Stimulated activated CD4-positive, alpha-beta T cell treated with anti-CD3 and anti-CD28 coated beads, Interleukin-4, amount 100 ng/mL, for 48 hours (primary cell): ENCODE results near the gene CPNE7.

Experiments
- DNase-seq, 2 donors: peaks; one replicate each; pipeline ENCODE4 v3.0.0-alpha.2; 2020; ENCODE audit warnings: low read depth in 2 of 2

Gene CPNE7

GRCh38 chr16:89549007-89549700, 26.4 kb upstream of the CPNE7 start:
- DNase-seq: no peak

- DNase-seq: no peak
Measured at GRCh38 chr16:89550421-89551007, 25.0 kb upstream of the CPNE7 start.

GRCh38 chr16:89552329-89552728, 23.2 kb upstream of the CPNE7 start:
- DNase-seq: no peak

GRCh38 chr16:89552913-89553312, 22.6 kb upstream of the CPNE7 start:
- no peak for DNase-seq

GRCh38 chr16:89553733-89554132, 21.8 kb upstream of the CPNE7 start:
- DNase-seq: no peak

- no peak for DNase-seq
Measured at GRCh38 chr16:89554343-89554742, 21.2 kb upstream of the CPNE7 start.

GRCh38 chr16:89555265-89555664, 20.3 kb upstream of the CPNE7 start:
- DNase-seq: no peak

- no peak for DNase-seq
Measured at GRCh38 chr16:89555780-89556179, 19.8 kb upstream of the CPNE7 start.

- DNase-seq: peak; percentile 87 to 90
Measured at GRCh38 chr16:89556750-89557689, 18.5 kb upstream of the CPNE7 start.

- DNase-seq: no peak
Measured at GRCh38 chr16:89557690-89558490, 17.7 kb upstream of the CPNE7 start.

- peak; percentile 86 to 90 for DNase-seq
Measured at GRCh38 chr16:89560378-89561141, 15.0 kb upstream of the CPNE7 start, which contains the start of gene RPL13. TSS of gene RPL13 (plus strand) at chr16:89560682. CDS start at chr16:89560960, 278 bp downstream.

- no peak for DNase-seq
Measured at GRCh38 chr16:89561142-89561883, 14.2 kb upstream of the CPNE7 start.

- no peak for DNase-seq
Measured at GRCh38 chr16:89561884-89562599, 13.5 kb upstream of the CPNE7 start.

- DNase-seq: no peak
Measured at GRCh38 chr16:89562939-89563338, 12.6 kb upstream of the CPNE7 start.

- DNase-seq: no peak
Measured at GRCh38 chr16:89563639-89564392, 11.7 kb upstream of the CPNE7 start.

GRCh38 chr16:89564476-89565255, 10.9 kb upstream of the CPNE7 start:
- DNase-seq: peak in 1 of 2 donors; percentile 16

- DNase-seq: no peak
Measured at GRCh38 chr16:89565256-89565505, 10.4 kb upstream of the CPNE7 start.
